ENCODE results near the gene SMAD6. TPM values are rescaled to one million over a fixed set of nuclear protein-coding genes. Genes with fewer than 3 reads are reported as not detected.

Gene SMAD6
- total and polyA plus RNA-seq, 9 of the 15 experiments (the other 6 are each of a cell fraction or from before 2014, with no cell fraction given), result 0.10 to 15.5 (median 3.7) TPM

- TF ChIP-seq RFX1 (IDR thresholded peaks at IDR 0.05) (no peak), PHB2 (IDR thresholded peaks at IDR 0.05; ENCODE audit: low read depth) (no peak), KAT8 (IDR thresholded peaks at IDR 0.05; ENCODE audit: low read depth) (no peak), XRCC3 (IDR thresholded peaks at IDR 0.05) (no peak), ARNT (IDR thresholded peaks at IDR 0.05) (no peak), TEAD4 (IDR thresholded peaks at IDR 0.05; ENCODE audit: low read length) (no peak), TEAD4 (CRISPR knock-in tag; IDR thresholded peaks at IDR 0.05; ENCODE audit: borderline replicate concordance) (no peak), SP1 (CRISPR knock-in tag; IDR thresholded peaks at IDR 0.05) (no peak), ZC3H4 (CRISPR knock-in tag; IDR thresholded peaks at IDR 0.05; ENCODE audit: borderline replicate concordance) (no peak), ZNF699 (CRISPR knock-in tag; IDR thresholded peaks at IDR 0.05; ENCODE audit: insufficient replicate concordance) (no peak), ZNF165 (CRISPR knock-in tag; IDR thresholded peaks at IDR 0.05; ENCODE audit: borderline replicate concordance) (no peak), ZEB2 (IDR thresholded peaks at IDR 0.05) (no peak), FIP1L1 (IDR thresholded peaks at IDR 0.05; ENCODE audit: low read depth, low read length, poor library complexity, severe bottlenecking) (no peak), YY1 (IDR thresholded peaks at IDR 0.05; ENCODE audit: borderline replicate concordance in 1 of 3, control insufficient read depth in 1 of 3, extremely low read depth in 1 of 3, insufficient read depth in 3 of 3, insufficient read length in 1 of 3, insufficient replicate concordance in 2 of 3, low read depth in 1 of 3, low read length in 2 of 3) (no peak)
- TF ChIP-seq, protein P1, sequence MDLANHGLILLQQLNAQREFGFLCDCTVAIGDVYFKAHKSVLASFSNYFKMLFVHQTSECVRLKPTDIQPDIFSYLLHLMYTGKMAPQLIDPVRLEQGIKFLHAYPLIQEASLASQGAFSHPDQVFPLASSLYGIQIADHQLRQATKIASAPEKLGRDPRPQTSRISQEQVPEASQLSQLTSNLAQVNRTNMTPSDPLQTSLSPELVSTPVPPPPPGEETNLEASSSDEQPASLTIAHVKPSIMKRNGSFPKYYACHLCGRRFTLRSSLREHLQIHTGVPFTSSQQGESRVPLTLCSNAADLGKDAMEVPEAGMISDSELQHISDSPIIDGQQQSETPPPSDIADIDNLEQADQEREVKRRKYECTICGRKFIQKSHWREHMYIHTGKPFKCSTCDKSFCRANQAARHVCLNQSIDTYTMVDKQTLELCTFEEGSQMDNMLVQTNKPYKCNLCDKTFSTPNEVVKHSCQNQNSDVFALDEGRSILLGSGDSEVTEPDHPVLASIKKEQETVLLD (IDR thresholded peaks at IDR 0.05), result no peak
Measured at GRCh38 chr15:66784174-66784573, 82.1 kb downstream of the SMAD6 start (continued).

Data from K562 (cell line).